ENCODE measurements around the gene LCE2A. TPM values are rescaled to one million over a fixed set of nuclear protein-coding genes. Genes with fewer than 3 reads are reported as not detected.

Gene LCE2A
- total and polyA plus RNA-seq, 2 of the 8 experiments (the other 6 are each of a cell fraction or from before 2014, with no cell fraction given): not detected

DNA sequence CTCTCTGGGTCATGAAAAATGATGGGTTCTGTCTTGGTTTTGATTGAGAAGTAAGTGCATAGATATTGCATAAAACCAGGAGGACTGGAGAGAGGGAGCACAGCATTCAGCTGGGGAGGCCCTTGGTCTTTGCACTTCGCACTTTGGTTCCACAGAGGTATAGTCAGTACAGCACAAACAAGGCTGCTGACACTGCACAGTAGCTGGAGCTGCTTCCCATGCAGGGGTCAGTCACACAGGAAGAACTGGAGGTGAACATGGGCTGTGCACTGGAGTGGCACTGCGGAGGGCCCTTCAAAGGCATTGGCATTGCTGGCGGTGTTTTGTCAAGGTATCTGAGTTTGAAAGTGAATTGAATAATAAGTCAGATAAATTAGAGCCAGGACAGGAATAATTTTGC is 39.5 kb upstream of the LCE2A start:
- Histone ChIP-seq H2AK5ac (ENCODE audit: low read depth, low read length) (no peak overlapping the region), H3K56ac (replicated peaks; ENCODE audit: insufficient read length, low read depth, low read length) (no peak overlapping the region), H2BK12ac (ENCODE audit: low read depth, low read length) (no peak overlapping the region), H3K79me2 (ENCODE audit: control insufficient read depth in 1 of 2, insufficient read depth in 2 of 2, low read length in 2 of 2) (no peaks in the 10 kb centered on the region), H3K14ac (ENCODE audit: insufficient read length) (no peak overlapping the region), H3K4me3 (ENCODE audit: extremely low read depth in 1 of 4, insufficient read depth in 2 of 4, low read depth in 3 of 4, low read length in 4 of 4) (no peak overlapping the region), H3K79me1 (ENCODE audit: low read depth, low read length) (no peaks in the 10 kb centered on the region), H4K91ac (replicated peaks; ENCODE audit: insufficient read length, low read length) (no peak overlapping the region), H2BK20ac (ENCODE audit: low read length) (no peak overlapping the region), H2BK120ac (replicated peaks; ENCODE audit: low read depth, low read length) (no peak overlapping the region), H3K4me2 (ENCODE audit: insufficient read depth in 1 of 2, low read depth in 2 of 2, low read length in 2 of 2) (no peak overlapping the region), H3K23ac (ENCODE audit: insufficient read length) (no peak overlapping the region), H4K8ac (ENCODE audit: extremely low read depth, insufficient read depth, low read length) (no peak overlapping the region), H4K20me1 (replicated peaks in 1 of 2; ENCODE audit: control insufficient read depth in 1 of 2, insufficient read depth in 2 of 2, low read length in 2 of 2) (no peaks in the 10 kb centered on the region), H3K27me3 (replicated peaks in 1 of 4; ENCODE audit: control insufficient read depth in 3 of 4, extremely low read depth in 1 of 4, insufficient read depth in 3 of 4, low read length in 3 of 4) (no peaks in the 10 kb centered on the region), H2BK15ac (ENCODE audit: low read length) (no peak overlapping the region), H3K18ac (ENCODE audit: extremely low read depth, low read length) (no peak overlapping the region), H3K9me3 (ENCODE audit: insufficient read depth in 2 of 2, low read depth in 1 of 2, low read length in 1 of 2) (peaks cover 60 to 63% of the 10 kb centered on the region in 2 experiments), H4K5ac (ENCODE audit: insufficient read length, low read depth, low read length) (no peak overlapping the region), H2BK5ac (ENCODE audit: low read depth, low read length) (no peak overlapping the region), H3K36me3 (ENCODE audit: control insufficient read depth in 2 of 4, insufficient read depth in 4 of 4, low read length in 3 of 4) (no peaks in the 10 kb centered on the region), H3K27ac (ENCODE audit: low read depth, low read length) (no peak overlapping the region), H2AFZ (ENCODE audit: low read length) (no peak overlapping the region), H3K23me2 (ENCODE audit: low read depth, low read length) (no peaks in the 10 kb centered on the region), H3K4me1 (replicated peaks in 1 of 4; ENCODE audit: control insufficient read depth in 3 of 4, insufficient read depth in 4 of 4, low read length in 3 of 4) (no peaks in the 10 kb centered on the region), H3K4ac (replicated peaks; ENCODE audit: insufficient read length, low read depth, low read length) (no peak overlapping the region), H3K9ac (replicated peaks in 1 of 4; ENCODE audit: extremely low read depth in 1 of 4, low read depth in 3 of 4, low read length in 3 of 4) (no peak overlapping the region)
- DNase-seq (ENCODE audit: low read depth in 1 of 2, low spot score in 2 of 2) (no peak), FAIRE-seq (no peak)
- 80% methylated on average over 3 of the region's 3 CpGs; no CpG with 5 or more reads in 1 of the 2 experiments for WGBS, 2 experiments (ENCODE audit: extremely low coverage in 1 of 2, insufficient coverage in 1 of 2, insufficient read length in 1 of 2, insufficient replicate concordance in 2 of 2, low coverage in 1 of 2, low lambda C conversion rate in 2 of 2, missing lambda C conversion rate in 1 of 2)
- ChIA-PET CTCF (ENCODE audit: partially characterized antibody) (no interaction called here), POLR2A (ENCODE audit: partially characterized antibody) (no interaction called here)
- no peak for TF ChIP-seq KDM1A (IDR thresholded peaks at IDR 0.05; ENCODE audit: borderline replicate concordance, low read length)
- TF ChIP-seq NRF1 (IDR thresholded peaks at IDR 0.05; ENCODE audit: low read depth, low read length): no peak
- no peak for TF ChIP-seq ZNF274 (IDR thresholded peaks at IDR 0.05; ENCODE audit: borderline replicate concordance, extremely low read depth, low read length)
- no peak for TF ChIP-seq RXRA (IDR thresholded peaks at IDR 0.05; ENCODE audit: insufficient read depth, low read depth, low read length)
- no peak for TF ChIP-seq SUZ12 (IDR thresholded peaks at IDR 0.05; ENCODE audit: low read length)
- no peak for TF ChIP-seq TBP (IDR thresholded peaks at IDR 0.05; ENCODE audit: low read depth, low read length)
- no peak for TF ChIP-seq ATF2 (IDR thresholded peaks at IDR 0.05; ENCODE audit: low read length)
- no peak for TF ChIP-seq MAX (IDR thresholded peaks at IDR 0.05)
- TF ChIP-seq RAD21 (IDR thresholded peaks at IDR 0.05 in 1 of 2, conservative IDR thresholded peaks at IDR 0.05 in 1 of 2; ENCODE audit: low read depth in 2 of 2, low read length in 2 of 2): no peak
- TF ChIP-seq KDM4A (IDR thresholded peaks at IDR 0.05; ENCODE audit: low read depth, low read length, severe bottlenecking): no peak
- no peak for TF ChIP-seq SRF (IDR thresholded peaks at IDR 0.05; ENCODE audit: low read depth, low read length)
- no peak for TF ChIP-seq CEBPB (IDR thresholded peaks at IDR 0.05; ENCODE audit: low read depth, low read length)
- no peak for TF ChIP-seq TAF7 (optimal IDR thresholded peaks at IDR 0.05; ENCODE audit: borderline replicate concordance, low read depth, low read length)

Data from H1 (cell line).